Measurements from ENCODE around the gene OTOGL. TPM values are rescaled to one million over a fixed set of nuclear protein-coding genes. Genes with fewer than 3 reads are reported as not detected.
"Not testable (repeated sequence)": the region's sequence is repeated elsewhere in the genome, so short reads cannot be mapped to it uniquely, and the experiment has no call there.

OTOGL gene
- total RNA-seq, 1 experiment from 2014 or later, result not detected

DNA sequence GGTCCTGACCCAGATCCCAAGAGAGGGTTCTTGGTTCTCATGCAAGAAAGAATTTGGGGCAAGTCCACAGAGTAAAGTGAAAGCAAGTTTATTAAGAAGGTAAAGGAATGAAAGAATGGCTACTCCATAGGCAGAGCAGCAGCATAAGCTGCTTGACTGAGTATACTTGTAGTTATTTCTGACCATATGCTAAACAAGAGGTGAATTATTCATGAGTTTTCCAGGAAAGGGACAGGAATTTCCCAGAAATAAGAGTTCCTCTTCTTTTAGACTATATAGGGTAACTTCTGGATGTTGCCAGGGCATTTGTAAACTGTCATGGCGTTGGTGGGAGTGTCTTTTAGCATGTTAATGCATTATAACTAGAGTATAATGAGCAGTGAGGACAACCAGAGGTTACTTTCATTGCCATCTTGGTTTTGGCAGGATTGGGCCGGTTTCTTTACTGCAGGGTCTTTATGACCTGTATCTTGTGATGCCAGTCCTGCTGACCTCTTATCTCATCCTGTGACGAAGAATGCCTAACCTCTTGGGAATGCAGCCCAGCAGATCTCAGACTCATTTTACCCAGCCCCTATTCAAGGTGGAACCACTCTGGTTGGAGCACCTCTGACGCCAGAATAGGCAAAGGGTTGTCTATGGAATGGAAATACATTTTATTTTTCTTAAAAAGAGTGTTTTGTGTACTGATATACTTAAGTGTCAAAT lies 113.8 kb downstream of the OTOGL start:
- Histone ChIP-seq H3K4me2 (no peak overlapping the region), H3K36me3 (ENCODE audit: low read depth) (no peaks in the 10 kb centered on the region), H3K4me1 (replicated peaks; ENCODE audit: insufficient read depth) (no peaks in the 10 kb centered on the region), H3K79me2 (ENCODE audit: low read depth) (no peaks in the 10 kb centered on the region), H2AFZ (0 out of 2 replicates have a peak overlapping the region, but pooled peaks have one; percentile 16), H4K20me1 (ENCODE audit: insufficient read depth) (no peaks in the 10 kb centered on the region), H3K27ac (no peak overlapping the region), H3K27me3 (ENCODE audit: insufficient read depth, low read depth) (no peaks in the 10 kb centered on the region), H3K9me2 (ENCODE audit: insufficient read depth) (no peaks in the 10 kb centered on the region), H3K4me3 (no peak overlapping the region), H3F3A (ENCODE audit: insufficient read depth, low read depth) (no peaks in the 10 kb centered on the region), H3K9me3 (ENCODE audit: insufficient read depth, low read depth) (no peaks in the 10 kb centered on the region)
- intact Hi-C loops (cut with micrococcal nuclease; ENCODE audit: unreplicated experiment), result no loop called here
- TF ChIP-seq, protein P1, sequence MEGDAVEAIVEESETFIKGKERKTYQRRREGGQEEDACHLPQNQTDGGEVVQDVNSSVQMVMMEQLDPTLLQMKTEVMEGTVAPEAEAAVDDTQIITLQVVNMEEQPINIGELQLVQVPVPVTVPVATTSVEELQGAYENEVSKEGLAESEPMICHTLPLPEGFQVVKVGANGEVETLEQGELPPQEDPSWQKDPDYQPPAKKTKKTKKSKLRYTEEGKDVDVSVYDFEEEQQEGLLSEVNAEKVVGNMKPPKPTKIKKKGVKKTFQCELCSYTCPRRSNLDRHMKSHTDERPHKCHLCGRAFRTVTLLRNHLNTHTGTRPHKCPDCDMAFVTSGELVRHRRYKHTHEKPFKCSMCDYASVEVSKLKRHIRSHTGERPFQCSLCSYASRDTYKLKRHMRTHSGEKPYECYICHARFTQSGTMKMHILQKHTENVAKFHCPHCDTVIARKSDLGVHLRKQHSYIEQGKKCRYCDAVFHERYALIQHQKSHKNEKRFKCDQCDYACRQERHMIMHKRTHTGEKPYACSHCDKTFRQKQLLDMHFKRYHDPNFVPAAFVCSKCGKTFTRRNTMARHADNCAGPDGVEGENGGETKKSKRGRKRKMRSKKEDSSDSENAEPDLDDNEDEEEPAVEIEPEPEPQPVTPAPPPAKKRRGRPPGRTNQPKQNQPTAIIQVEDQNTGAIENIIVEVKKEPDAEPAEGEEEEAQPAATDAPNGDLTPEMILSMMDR (conservative IDR thresholded peaks at IDR 0.05), result no peak
- no peak for TF ChIP-seq EZH2 (IDR thresholded peaks at IDR 0.05; ENCODE audit: low read depth)
- ChIA-PET CTCF (no interaction called here), POLR2A (ENCODE audit: unreplicated experiment) (no interaction called here)
- no peak for DNase-seq
- no TSS peak for BruUV-seq (replicated peaks)

DNA sequence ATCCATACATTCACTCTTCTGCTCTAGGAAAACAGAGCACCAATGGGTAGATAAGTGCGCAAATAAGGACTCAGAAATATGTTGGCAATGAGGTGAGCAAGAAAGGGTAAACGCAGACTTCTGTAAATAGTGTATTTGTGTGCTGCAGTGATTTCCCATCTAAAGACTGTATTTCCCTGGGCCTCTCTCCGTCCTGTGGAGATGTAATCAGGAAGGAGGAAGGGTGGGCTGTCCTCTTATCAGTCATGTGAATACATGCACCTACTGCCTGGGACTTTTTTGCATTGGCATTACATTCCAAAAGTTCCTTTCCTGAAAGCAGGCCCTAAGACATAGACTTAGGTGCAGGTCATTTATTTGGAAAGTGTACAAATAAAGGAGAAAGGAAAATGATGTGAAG lies 114.5 kb downstream of the OTOGL start:
- no TSS peak for BruUV-seq (replicated peaks)
- DNase-seq, result no peak
- Histone ChIP-seq H2AFZ (0 out of 2 replicates have a peak overlapping the region, but pooled peaks have one; percentile 16), H3K4me1 (replicated peaks; ENCODE audit: insufficient read depth) (no peaks in the 10 kb centered on the region), H3K27me3 (ENCODE audit: insufficient read depth, low read depth) (no peaks in the 10 kb centered on the region), H3K4me3 (no peak overlapping the region), H3K36me3 (ENCODE audit: low read depth) (no peaks in the 10 kb centered on the region), H3K27ac (no peak overlapping the region), H3K9me2 (ENCODE audit: insufficient read depth) (no peaks in the 10 kb centered on the region), H3K9me3 (ENCODE audit: insufficient read depth, low read depth) (no peaks in the 10 kb centered on the region), H4K20me1 (ENCODE audit: insufficient read depth) (no peaks in the 10 kb centered on the region), H3K79me2 (ENCODE audit: low read depth) (no peaks in the 10 kb centered on the region), H3K4me2 (no peak overlapping the region), H3F3A (ENCODE audit: insufficient read depth, low read depth) (no peaks in the 10 kb centered on the region)
- intact Hi-C loops (cut with micrococcal nuclease; ENCODE audit: unreplicated experiment), result no loop called here
- ChIA-PET POLR2A (ENCODE audit: unreplicated experiment) (no interaction called here), CTCF (no interaction called here)
- TF ChIP-seq, protein P1 (conservative IDR thresholded peaks at IDR 0.05), result no peak
- TF ChIP-seq EZH2 (IDR thresholded peaks at IDR 0.05; ENCODE audit: low read depth), result no peak

GRCh38 chr12:80217011-80217535 lies 117.7 kb downstream of the OTOGL start:
- BruUV-seq (replicated peaks), result no TSS peak
- Histone ChIP-seq H3K27ac (no peak overlapping the region), H3K4me1 (replicated peaks; ENCODE audit: insufficient read depth) (no peaks in the 10 kb centered on the region), H3K36me3 (ENCODE audit: low read depth) (no peaks in the 10 kb centered on the region), H4K20me1 (ENCODE audit: insufficient read depth) (no peaks in the 10 kb centered on the region), H2AFZ (no peak overlapping the region), H3K79me2 (ENCODE audit: low read depth) (no peaks in the 10 kb centered on the region), H3K9me3 (ENCODE audit: insufficient read depth, low read depth) (no peaks in the 10 kb centered on the region), H3F3A (ENCODE audit: insufficient read depth, low read depth) (no peaks in the 10 kb centered on the region), H3K27me3 (ENCODE audit: insufficient read depth, low read depth) (no peaks in the 10 kb centered on the region), H3K9me2 (ENCODE audit: insufficient read depth) (no peaks in the 10 kb centered on the region; the same call in 1 of the 2 replicates), H3K4me3 (no peak overlapping the region), H3K4me2 (no peak overlapping the region)
- intact Hi-C loops (cut with micrococcal nuclease; ENCODE audit: unreplicated experiment), result no loop called here
- no peak for TF ChIP-seq EZH2 (IDR thresholded peaks at IDR 0.05; ENCODE audit: low read depth)
- TF ChIP-seq, protein P1 (conservative IDR thresholded peaks at IDR 0.05), result no peak
- ChIA-PET CTCF (no interaction called here), POLR2A (ENCODE audit: unreplicated experiment) (no interaction called here)
- DNase-seq, result no peak

GRCh38 chr12:80218925-80219324 lies 119.6 kb downstream of the OTOGL start:
- H3K79me2 ChIP-seq (ENCODE audit: low read depth); H3K4me3 ChIP-seq; CTCF ChIA-PET; H3F3A ChIP-seq (ENCODE audit: insufficient read depth, low read depth); DNase-seq; H3K4me2 ChIP-seq; H3K9me3 ChIP-seq (ENCODE audit: insufficient read depth, low read depth); BruUV-seq (replicated peaks); H2AFZ ChIP-seq; H3K9me2 ChIP-seq (ENCODE audit: insufficient read depth); H4K20me1 ChIP-seq (ENCODE audit: insufficient read depth); H3K4me1 ChIP-seq (replicated peaks; ENCODE audit: insufficient read depth); intact Hi-C loops (cut with micrococcal nuclease; ENCODE audit: unreplicated experiment); H3K27me3 ChIP-seq (ENCODE audit: insufficient read depth, low read depth); H3K27ac ChIP-seq; H3K36me3 ChIP-seq (ENCODE audit: low read depth); POLR2A ChIA-PET (ENCODE audit: unreplicated experiment): not testable (repeated sequence)
